ENCODE measurements around the gene SCLT1. TPM values are rescaled to one million over a fixed set of nuclear protein-coding genes. Genes with fewer than 3 reads are reported as not detected.

Gene SCLT1
- total RNA-seq, 1 experiment from 2014 or later = 15.2 TPM

DNA sequence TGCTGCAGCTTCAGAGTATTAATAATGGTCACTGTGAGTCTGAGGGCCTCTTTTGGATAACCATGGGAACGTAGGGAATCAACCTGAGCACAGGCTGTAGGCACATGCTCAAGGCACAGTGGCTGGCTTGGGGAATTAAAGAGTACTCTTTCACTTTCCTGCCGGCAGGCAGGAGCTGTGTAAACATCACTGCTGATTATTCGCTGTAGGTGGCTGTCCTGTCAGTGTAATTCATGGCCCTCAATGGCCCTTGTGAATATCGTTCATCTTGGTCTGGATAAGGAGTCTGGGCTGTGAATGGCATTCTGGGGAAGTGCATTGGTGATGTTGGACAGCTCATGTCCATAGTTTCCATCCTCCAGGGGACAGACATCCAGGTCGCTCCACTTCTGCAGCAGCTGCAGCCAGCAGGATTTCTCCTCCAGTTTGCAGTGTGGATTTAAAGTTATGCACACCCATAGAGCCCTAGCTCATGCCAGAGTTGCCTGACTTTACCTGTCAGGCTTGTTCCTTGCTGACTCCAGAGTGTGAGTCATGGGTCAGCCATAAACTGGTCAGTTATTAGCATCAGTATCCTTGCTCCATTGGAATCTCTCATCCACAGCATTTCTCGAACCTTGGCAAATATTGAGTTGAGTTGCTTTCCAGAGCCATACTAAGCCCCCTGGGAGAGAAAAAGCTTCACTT is 45.6 kb upstream of the SCLT1 start:
- ATAC-seq = peak; percentile 86
- Histone ChIP-seq H3K4me3 (ENCODE audit: low read length) (no peak overlapping the region), H3K9ac (ENCODE audit: low read length) (no peak overlapping the region), H3K27ac (ENCODE audit: low read length) (no peak overlapping the region), H3K4me1 (ENCODE audit: insufficient read depth, low read length) (no peaks in the 10 kb centered on the region), H3K9me3 (ENCODE audit: low read length) (no peaks in the 10 kb centered on the region), H3K4me2 (ENCODE audit: low read length) (no peak overlapping the region), H3K27me3 (ENCODE audit: low read length) (no peaks in the 10 kb centered on the region), H3K9me2 (replicated peaks; ENCODE audit: low read length) (no peaks in the 10 kb centered on the region), H2AFZ (ENCODE audit: low read length) (no peak overlapping the region), H3F3A (ENCODE audit: low read length, unreplicated experiment) (no peaks in the 10 kb centered on the region), H4K20me1 (ENCODE audit: low read length) (no peaks in the 10 kb centered on the region), H3K79me2 (ENCODE audit: low read length) (no peaks in the 10 kb centered on the region), H3K36me3 (ENCODE audit: low read depth, low read length) (no peaks in the 10 kb centered on the region)
- intact Hi-C loops (cut with micrococcal nuclease) = no loop called here
- POLR2A ChIA-PET (ENCODE audit: unreplicated experiment) = no interaction called here
- CTCF ChIA-PET = no interaction called here
- peak; percentile 67 for DNase-seq
- TF ChIP-seq CTCF (conservative IDR thresholded peaks at IDR 0.05; ENCODE audit: low read depth, low read length) (no peak), EZH2 (IDR thresholded peaks at IDR 0.05; ENCODE audit: low read length, unreplicated experiment) (no peak), EZH2phosphoT487 (IDR thresholded peaks at IDR 0.05; ENCODE audit: borderline replicate concordance, low read length) (no peak)
- BruUV-seq (replicated peaks) = no TSS peak

DNA sequence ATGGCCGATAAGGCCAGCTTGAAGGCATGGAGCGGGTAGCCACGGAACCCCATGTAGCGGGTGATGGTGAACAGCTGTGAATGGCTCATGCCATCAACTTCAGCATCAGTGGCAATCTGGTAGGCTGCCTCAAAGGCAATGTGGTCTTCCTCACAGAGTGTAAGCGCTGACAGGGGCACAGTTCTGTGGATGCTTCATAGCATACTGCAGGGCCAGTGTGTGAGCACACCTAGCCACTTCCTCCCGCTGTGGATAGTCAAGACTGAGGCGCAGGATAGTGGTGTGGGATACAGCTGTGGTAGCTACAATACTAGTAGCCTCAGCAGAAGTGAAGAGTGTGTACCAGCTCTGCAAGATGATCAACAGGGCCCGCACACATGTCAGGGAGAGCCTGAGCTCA is 43.1 kb upstream of the SCLT1 start:
- Histone ChIP-seq H3K27ac (ENCODE audit: low read length) (no peak overlapping the region), H3K27me3 (ENCODE audit: low read length) (no peaks in the 10 kb centered on the region), H3K9ac (ENCODE audit: low read length) (no peak overlapping the region), H4K20me1 (ENCODE audit: low read length) (no peaks in the 10 kb centered on the region), H3K9me3 (ENCODE audit: low read length) (no peaks in the 10 kb centered on the region), H3K4me3 (ENCODE audit: low read length) (no peak overlapping the region), H3K79me2 (ENCODE audit: low read length) (no peaks in the 10 kb centered on the region), H3F3A (ENCODE audit: low read length, unreplicated experiment) (no peaks in the 10 kb centered on the region), H3K4me1 (ENCODE audit: insufficient read depth, low read length) (no peaks in the 10 kb centered on the region), H3K4me2 (ENCODE audit: low read length) (no peak overlapping the region), H2AFZ (ENCODE audit: low read length) (no peak overlapping the region), H3K9me2 (replicated peaks; ENCODE audit: low read length) (no peaks in the 10 kb centered on the region), H3K36me3 (ENCODE audit: low read depth, low read length) (no peaks in the 10 kb centered on the region)
- DNase-seq (no peak), ATAC-seq (no peak)
- ChIA-PET CTCF (no interaction called here), POLR2A (ENCODE audit: unreplicated experiment) (no interaction called here)
- BruUV-seq (replicated peaks) = no TSS peak
- intact Hi-C loops (cut with micrococcal nuclease) = no loop called here
- TF ChIP-seq EZH2 (IDR thresholded peaks at IDR 0.05; ENCODE audit: low read length, unreplicated experiment) (no peak), EZH2phosphoT487 (IDR thresholded peaks at IDR 0.05; ENCODE audit: borderline replicate concordance, low read length) (no peak), CTCF (conservative IDR thresholded peaks at IDR 0.05; ENCODE audit: low read depth, low read length) (no peak)

DNA sequence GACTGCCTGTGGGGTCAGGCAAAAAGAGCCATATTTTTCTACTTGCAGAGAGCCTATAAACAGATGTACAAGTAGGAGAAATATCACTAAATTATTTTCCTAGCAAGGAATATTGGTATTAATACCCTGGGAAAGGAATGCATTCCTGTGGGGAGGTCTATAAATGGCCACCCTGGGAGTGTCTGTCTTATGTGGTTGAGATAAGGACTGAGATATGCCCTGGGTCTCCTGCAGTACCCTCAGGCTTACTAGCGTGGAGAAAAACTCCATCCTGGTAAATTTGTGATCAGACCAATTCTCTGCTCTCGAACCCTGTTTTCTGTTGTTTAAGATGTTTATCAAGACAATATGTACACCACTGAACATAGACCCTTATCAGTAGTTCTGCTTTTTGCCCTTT is 38.0 kb upstream of the SCLT1 start:
- no peak overlapping the region for H3K4me2 ChIP-seq (ENCODE audit: low read length)

More for the DNA sequence above, 38.0 kb upstream of the SCLT1 start:
- Histone ChIP-seq H3K27me3 (ENCODE audit: low read length) (no peaks in the 10 kb centered on the region), H2AFZ (ENCODE audit: low read length) (no peak overlapping the region), H3K36me3 (ENCODE audit: low read depth, low read length) (no peaks in the 10 kb centered on the region), H3K27ac (ENCODE audit: low read length) (no peak overlapping the region), H3K4me1 (ENCODE audit: insufficient read depth, low read length) (no peaks in the 10 kb centered on the region), H3K9ac (ENCODE audit: low read length) (no peak overlapping the region), H3K79me2 (ENCODE audit: low read length) (no peaks in the 10 kb centered on the region), H3K9me3 (ENCODE audit: low read length) (no peaks in the 10 kb centered on the region), H3K9me2 (replicated peaks; ENCODE audit: low read length) (no peaks in the 10 kb centered on the region), H4K20me1 (ENCODE audit: low read length) (no peaks in the 10 kb centered on the region), H3K4me3 (ENCODE audit: low read length) (no peak overlapping the region), H3F3A (ENCODE audit: low read length, unreplicated experiment) (no peaks in the 10 kb centered on the region)
- CTCF ChIA-PET = no interaction called here
- no TSS peak for BruUV-seq (replicated peaks)
- intact Hi-C loops (cut with micrococcal nuclease) = no loop called here
- no peak for ATAC-seq
- TF ChIP-seq CTCF (conservative IDR thresholded peaks at IDR 0.05; ENCODE audit: low read depth, low read length) = no peak
- POLR2A ChIA-PET (ENCODE audit: unreplicated experiment) = no interaction called here
- DNase-seq = no peak

All from PC-3 (cell line).